ENCODE results near the gene PDE4DIP. TPM values are rescaled to one million over a fixed set of nuclear protein-coding genes. Genes with fewer than 3 reads are reported as not detected.
"Not testable (repeated sequence)": the region's sequence is repeated elsewhere in the genome, so short reads cannot be mapped to it uniquely, and the experiment has no call there.

The PDE4DIP gene
- total RNA-seq, 2 experiments from 2014 or later: 19.6 to 19.8 TPM

DNA sequence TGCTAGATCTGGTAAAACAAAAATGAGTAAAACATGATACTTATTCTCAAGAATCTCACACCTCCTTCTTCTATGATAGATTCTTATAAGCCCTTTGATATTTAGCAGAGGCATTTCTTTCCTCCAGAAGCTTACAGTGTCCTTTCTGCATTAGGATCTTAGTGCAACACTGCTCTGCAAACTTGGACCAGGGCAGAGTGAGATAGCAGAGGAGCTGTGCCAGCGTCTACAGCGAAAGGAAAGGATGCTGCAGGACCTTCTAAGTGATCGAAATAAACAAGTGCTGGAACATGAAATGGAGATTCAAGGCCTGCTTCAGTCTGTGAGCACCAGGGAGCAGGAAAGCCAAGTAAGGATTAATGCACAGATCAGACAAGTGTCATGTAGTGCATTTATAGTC is 124.5 kb downstream of the PDE4DIP start:
- H3K27ac Mint-ChIP-seq; H3K4me1 Mint-ChIP-seq (ENCODE audit: low read depth); CTCF ChIA-PET; POLR2A ChIA-PET; H3K27me3 Mint-ChIP-seq; H3K36me3 Mint-ChIP-seq (ENCODE audit: low read depth); intact Hi-C loops (cut with micrococcal nuclease); H3K4me3 Mint-ChIP-seq; H3K9me3 Mint-ChIP-seq; ATAC-seq; DNase-seq: not testable (repeated sequence)

DNA sequence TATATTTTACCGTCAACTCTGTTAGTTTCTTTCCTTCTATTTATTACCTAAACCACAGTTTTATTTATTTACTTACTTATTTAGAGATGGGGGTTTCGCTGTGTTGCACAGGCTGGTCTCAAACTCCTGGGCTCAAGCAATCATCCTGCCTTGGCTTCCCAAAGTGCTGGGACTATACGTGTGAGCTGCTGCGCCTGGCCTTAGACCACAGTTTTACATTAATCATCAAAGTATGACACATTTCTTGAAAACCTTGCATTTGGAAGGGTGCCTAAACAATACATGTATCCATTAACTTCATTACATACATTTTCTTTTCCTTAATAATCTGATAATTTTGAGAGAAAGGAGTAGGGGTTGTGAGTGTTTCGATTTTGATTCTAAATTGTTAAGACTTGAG is 124.9 kb downstream of the PDE4DIP start:
- H3K27me3 Mint-ChIP-seq; CTCF ChIA-PET; H3K9me3 Mint-ChIP-seq; DNase-seq; H3K36me3 Mint-ChIP-seq (ENCODE audit: low read depth); intact Hi-C loops (cut with micrococcal nuclease); H3K4me3 Mint-ChIP-seq; H3K4me1 Mint-ChIP-seq (ENCODE audit: low read depth); ATAC-seq; H3K27ac Mint-ChIP-seq; POLR2A ChIA-PET: not testable (repeated sequence)

DNA sequence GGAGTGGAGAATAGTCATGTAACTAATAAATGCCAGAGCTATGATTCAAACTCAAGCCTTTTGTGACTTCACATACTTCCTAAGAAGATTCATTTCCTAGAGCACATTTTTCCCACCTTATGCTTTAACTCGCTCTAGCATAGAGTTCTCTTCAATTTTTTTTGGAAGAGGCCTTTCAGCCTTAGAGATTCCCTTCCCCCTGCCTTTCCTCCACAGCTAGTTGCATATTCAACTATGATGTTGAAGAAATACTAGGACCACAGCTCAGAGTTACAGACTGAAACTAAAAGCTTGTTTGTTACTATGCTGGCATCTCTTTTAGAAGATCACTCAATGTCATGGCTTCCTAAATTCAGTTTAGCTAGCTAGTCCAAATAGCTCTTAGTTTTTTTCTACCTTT is 131.2 kb downstream of the PDE4DIP start:
- H3K9me3 Mint-ChIP-seq; POLR2A ChIA-PET; H3K27me3 Mint-ChIP-seq; DNase-seq; CTCF ChIA-PET; intact Hi-C loops (cut with micrococcal nuclease): not testable (repeated sequence)
- peak overlapping the region; percentile 93 for H3K27ac Mint-ChIP-seq
- peaks cover 14% of the 10 kb centered on the region for H3K4me1 Mint-ChIP-seq (ENCODE audit: low read depth)
- peak; percentile 67 for ATAC-seq
- H3K36me3 Mint-ChIP-seq (ENCODE audit: low read depth): peaks cover 23% of the 10 kb centered on the region
- H3K4me3 Mint-ChIP-seq: peak overlapping the region; percentile 48

DNA sequence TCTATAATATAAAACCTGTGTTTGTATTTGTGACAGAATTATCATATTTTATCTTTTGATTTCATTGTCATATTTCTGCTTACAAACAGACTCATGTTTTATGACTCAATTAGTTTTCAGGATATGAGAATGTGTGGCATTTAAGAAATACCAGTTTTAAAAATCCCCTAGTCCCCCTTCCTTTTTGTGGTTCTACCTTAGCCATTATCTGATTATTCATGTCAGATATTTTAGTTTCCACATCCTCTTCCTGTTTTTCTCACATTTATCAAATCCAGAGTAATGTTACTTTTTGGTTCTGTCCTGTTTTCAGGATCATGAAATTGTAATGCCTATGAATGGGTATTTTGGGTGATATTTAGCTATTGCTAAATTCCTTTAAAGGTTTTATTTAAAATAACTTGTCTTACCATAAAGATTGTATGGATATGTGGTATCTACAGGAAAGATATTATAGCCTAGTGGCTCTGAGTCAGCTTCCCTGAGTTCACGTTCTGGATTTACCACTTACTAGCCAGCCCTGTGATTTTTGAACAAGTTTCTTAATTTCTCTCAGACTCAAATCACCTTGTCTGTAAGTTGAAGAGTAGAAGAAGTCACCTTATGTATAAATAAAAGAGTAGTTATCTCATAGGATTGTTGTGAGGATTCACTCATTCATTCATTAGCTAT is 131.8 kb downstream of the PDE4DIP start:
- CTCF ChIA-PET; H3K27me3 Mint-ChIP-seq; DNase-seq; POLR2A ChIA-PET; intact Hi-C loops (cut with micrococcal nuclease); H3K9me3 Mint-ChIP-seq: not testable (repeated sequence)
- H3K36me3 Mint-ChIP-seq (ENCODE audit: low read depth): peaks cover 26% of the 10 kb centered on the region
- peak; percentile 79 for ATAC-seq
- peak overlapping the region; percentile 48 for H3K4me3 Mint-ChIP-seq
- peak overlapping the region; percentile 93 for H3K27ac Mint-ChIP-seq
- peaks cover 14% of the 10 kb centered on the region for H3K4me1 Mint-ChIP-seq (ENCODE audit: low read depth)

DNA sequence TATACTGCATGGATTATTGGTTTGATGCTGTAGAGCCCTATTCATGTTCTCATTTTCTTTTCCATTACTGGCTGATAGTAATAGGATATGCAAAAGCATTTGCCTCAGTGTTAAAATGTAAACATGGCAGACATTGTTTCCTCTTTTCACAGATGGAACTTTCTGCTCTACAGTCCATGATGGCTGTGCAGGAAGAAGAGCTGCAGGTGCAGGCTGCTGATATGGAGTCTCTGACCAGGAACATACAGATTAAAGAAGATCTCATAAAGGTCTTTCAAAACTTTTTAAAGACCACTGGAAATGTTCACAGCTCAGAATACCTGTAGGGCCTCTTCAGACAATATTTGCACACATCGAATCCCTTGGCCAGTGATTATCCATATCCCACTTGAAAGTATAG is 133.6 kb downstream of the PDE4DIP start:
- Mint-ChIP-seq H3K36me3 (ENCODE audit: low read depth) (peaks cover 40% of the 10 kb centered on the region), H3K4me1 (ENCODE audit: low read depth) (peaks cover 14% of the 10 kb centered on the region)
- intact Hi-C loops (cut with micrococcal nuclease); CTCF ChIA-PET; DNase-seq; H3K27me3 Mint-ChIP-seq; H3K27ac Mint-ChIP-seq; ATAC-seq; POLR2A ChIA-PET; H3K9me3 Mint-ChIP-seq; H3K4me3 Mint-ChIP-seq: not testable (repeated sequence)

DNA sequence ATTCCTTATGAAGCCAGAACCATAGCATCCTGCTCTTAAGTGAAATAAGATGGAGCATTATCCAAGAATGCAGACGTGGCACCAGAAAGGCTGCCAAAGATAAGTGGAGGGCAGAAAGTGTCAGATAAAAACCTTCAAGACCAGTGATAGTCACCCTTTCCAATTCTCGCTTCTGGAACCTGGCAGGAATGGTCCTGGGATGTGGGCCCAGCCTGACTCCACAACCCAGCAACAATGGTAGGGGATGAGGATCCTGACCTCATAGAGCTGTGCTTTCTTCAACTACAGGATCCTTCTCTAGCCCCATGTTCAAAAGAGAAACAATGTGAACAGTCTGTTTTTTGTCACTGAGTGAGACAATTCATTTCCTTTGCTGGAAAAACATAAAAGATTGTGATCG is 145.2 kb downstream of the PDE4DIP start:
- POLR2A ChIA-PET; intact Hi-C loops (cut with micrococcal nuclease); CTCF ChIA-PET; H3K27ac Mint-ChIP-seq; H3K27me3 Mint-ChIP-seq; H3K4me3 Mint-ChIP-seq; DNase-seq; H3K9me3 Mint-ChIP-seq; H3K4me1 Mint-ChIP-seq (ENCODE audit: low read depth); H3K36me3 Mint-ChIP-seq (ENCODE audit: low read depth); ATAC-seq: not testable (repeated sequence)

DNA sequence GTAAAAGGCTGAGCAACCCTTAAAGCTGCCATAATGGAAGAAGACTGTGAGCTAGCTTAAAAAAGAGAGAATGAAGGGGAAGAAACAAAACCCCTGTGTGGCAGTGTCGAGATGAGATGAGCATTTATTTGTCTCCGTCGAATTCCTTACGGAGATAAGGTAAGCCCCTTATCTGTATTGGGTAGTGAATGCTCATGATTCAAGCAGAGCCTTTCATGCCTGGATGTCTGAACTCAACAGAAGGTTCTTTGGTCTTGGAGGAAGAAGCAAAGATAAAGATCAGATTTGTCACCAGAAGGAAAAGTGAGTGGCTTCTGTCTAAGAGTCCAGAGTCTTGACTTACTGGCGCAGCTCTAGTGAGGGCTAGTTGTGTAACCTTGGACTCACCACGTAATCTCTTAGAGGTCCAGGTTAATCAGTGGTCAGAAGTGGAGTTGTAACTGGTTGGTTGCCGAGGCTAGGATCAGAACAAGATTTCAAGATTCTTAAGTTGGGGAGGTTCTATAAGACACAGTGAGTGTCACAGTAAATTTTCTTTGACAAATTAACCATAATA is 146.1 kb downstream of the PDE4DIP start:
- H3K27ac Mint-ChIP-seq; intact Hi-C loops (cut with micrococcal nuclease): not testable (repeated sequence)

DNA sequence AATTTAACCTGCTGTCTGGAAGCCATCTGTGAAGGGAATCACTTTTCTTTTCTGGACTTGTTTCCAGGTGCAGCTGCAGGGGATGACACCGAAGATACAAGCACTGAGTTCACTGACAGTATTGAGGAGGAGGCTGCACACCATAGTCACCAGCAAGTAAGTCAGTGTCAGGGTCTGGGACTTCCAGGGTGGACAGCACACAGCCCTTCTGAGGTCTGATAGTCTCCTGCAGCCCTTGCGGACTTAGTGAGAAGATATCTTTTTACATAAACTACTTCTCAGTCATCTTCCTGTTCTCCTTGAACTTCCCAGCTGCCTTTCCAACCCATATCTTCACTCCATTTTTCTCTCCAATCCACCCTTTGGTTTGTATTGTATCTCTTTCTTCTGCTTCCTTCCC is 147.6 kb downstream of the PDE4DIP start:
- H3K27me3 Mint-ChIP-seq; H3K9me3 Mint-ChIP-seq; H3K4me1 Mint-ChIP-seq (ENCODE audit: low read depth); intact Hi-C loops (cut with micrococcal nuclease); POLR2A ChIA-PET; H3K27ac Mint-ChIP-seq; DNase-seq; H3K36me3 Mint-ChIP-seq (ENCODE audit: low read depth); CTCF ChIA-PET; H3K4me3 Mint-ChIP-seq: not testable (repeated sequence)
- ATAC-seq: peak; percentile 6

More for the DNA sequence above, 146.1 kb downstream of the PDE4DIP start:
- DNase-seq; H3K36me3 Mint-ChIP-seq (ENCODE audit: low read depth); H3K4me1 Mint-ChIP-seq (ENCODE audit: low read depth); H3K9me3 Mint-ChIP-seq; POLR2A ChIA-PET; CTCF ChIA-PET; H3K27me3 Mint-ChIP-seq; H3K4me3 Mint-ChIP-seq; ATAC-seq: not testable (repeated sequence)

DNA sequence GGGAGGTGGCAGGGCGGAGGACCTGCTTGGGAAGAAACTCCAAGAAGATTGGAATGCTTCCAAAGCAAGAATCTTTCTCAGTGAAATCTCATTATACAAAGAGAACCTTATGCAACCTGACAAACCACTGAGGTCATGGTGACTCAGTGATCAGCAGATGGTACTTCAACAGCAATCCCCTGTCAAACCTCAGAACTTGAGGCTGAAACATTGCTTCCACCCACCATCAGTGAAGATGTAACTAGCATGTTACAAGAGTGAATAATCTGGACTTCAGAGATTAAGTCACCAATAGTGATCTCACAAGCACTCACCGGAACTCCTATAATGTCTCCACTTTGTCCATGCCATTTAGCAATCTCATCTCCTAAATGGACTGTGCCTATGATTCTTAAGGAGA is 148.1 kb downstream of the PDE4DIP start:
- H3K9me3 Mint-ChIP-seq; intact Hi-C loops (cut with micrococcal nuclease); H3K4me3 Mint-ChIP-seq; POLR2A ChIA-PET; H3K4me1 Mint-ChIP-seq (ENCODE audit: low read depth); CTCF ChIA-PET; H3K27me3 Mint-ChIP-seq; H3K27ac Mint-ChIP-seq; H3K36me3 Mint-ChIP-seq (ENCODE audit: low read depth); DNase-seq: not testable (repeated sequence)
- ATAC-seq: peak; percentile 95

DNA sequence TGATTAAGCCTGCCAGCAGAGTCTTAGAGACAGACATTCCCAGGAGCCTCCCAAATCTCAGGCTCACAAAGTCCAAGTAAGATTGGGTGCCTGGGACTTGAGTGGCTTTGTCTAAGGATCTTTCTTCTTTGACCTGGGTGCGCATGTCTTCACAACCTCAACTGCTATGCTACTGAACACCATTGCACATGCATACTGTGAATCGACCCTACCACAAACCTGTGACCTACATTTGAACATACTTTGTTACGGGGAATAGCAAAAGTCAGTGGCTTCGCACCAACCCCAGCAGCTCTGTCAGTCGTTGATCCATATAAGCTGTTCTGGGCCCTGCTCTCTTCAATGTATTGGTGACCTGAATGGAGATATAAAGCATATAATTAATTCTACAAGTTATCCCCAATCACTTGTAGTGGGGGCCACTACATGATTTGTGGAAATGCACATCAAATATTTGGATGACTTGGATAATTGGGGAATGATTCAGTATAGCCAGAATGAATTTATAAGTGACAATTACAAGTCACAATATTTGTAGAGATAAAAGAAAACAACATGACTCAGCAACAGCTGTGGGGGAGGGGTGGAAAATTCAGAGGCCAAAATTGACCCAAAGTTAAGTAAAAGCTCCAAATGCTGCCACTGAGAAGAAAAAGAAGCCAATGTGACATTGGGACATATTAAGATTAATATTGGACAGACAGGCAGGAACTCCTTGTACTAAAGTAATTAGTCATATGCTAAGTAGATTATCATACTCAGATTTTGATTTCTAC is 152.4 kb downstream of the PDE4DIP start:
- ATAC-seq; H3K27ac Mint-ChIP-seq; CTCF ChIA-PET; DNase-seq; H3K4me1 Mint-ChIP-seq (ENCODE audit: low read depth); H3K9me3 Mint-ChIP-seq; H3K4me3 Mint-ChIP-seq; H3K27me3 Mint-ChIP-seq; H3K36me3 Mint-ChIP-seq (ENCODE audit: low read depth); intact Hi-C loops (cut with micrococcal nuclease); POLR2A ChIA-PET: not testable (repeated sequence)

DNA sequence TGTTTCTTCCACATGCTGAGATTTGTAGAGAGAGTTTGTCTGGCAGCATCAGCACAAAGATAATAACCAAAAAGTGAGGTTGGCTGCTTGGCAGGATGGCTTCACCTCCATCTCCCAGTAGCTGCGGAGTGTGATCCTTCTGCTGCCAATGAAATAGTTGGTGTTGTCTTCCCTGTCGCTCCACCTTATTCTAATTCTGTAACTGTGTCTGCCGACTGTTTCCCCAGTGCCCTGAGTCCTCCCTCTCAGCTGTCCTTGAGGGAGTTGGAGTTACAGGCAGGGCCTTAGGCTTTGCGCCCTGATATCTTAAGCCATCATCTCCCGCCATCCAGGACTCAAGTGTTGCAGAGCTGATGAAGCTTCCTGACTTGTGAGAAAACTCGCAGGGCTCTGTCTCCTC is 153.2 kb downstream of the PDE4DIP start:
- intact Hi-C loops (cut with micrococcal nuclease): not testable (repeated sequence)

DNA sequence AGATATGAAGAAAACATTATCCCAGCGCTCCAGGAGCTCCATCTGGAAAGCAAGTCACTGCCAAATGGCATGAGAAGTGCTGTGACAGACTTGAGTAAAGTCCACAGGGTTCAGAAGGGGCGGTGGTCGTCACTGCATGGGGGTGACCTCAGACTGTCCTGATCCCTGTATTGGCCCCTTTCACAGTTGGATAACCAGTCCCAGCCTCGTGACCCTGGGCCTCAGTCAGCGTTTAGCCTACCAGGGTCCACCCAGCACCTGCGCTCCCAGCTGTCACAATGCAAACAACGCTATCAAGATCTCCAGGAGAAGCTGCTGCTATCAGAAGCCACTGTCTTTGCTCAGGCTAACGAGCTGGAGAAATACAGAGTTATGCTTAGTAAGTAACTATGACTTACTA is 158.4 kb downstream of the PDE4DIP start:
- H3K9me3 Mint-ChIP-seq; POLR2A ChIA-PET; intact Hi-C loops (cut with micrococcal nuclease); H3K36me3 Mint-ChIP-seq (ENCODE audit: low read depth); H3K4me3 Mint-ChIP-seq; CTCF ChIA-PET; DNase-seq; ATAC-seq; H3K27ac Mint-ChIP-seq; H3K27me3 Mint-ChIP-seq; H3K4me1 Mint-ChIP-seq (ENCODE audit: low read depth): not testable (repeated sequence)

More for the DNA sequence above, 153.2 kb downstream of the PDE4DIP start:
- ATAC-seq; H3K36me3 Mint-ChIP-seq (ENCODE audit: low read depth); H3K4me3 Mint-ChIP-seq; H3K9me3 Mint-ChIP-seq; H3K27me3 Mint-ChIP-seq; DNase-seq; CTCF ChIA-PET; H3K27ac Mint-ChIP-seq; H3K4me1 Mint-ChIP-seq (ENCODE audit: low read depth); POLR2A ChIA-PET: not testable (repeated sequence)
